ENCODE results near the gene FOXM1. TPM values are rescaled to one million over a fixed set of nuclear protein-coding genes. Genes with fewer than 3 reads are reported as not detected.

FOXM1 gene
- total RNA-seq, 1 donor from 2014 or later, result 38.2 TPM

- Histone ChIP-seq H3K4me2 (no peak overlapping the region), H3K36me3 (no peaks in the 10 kb centered on the region), H3K27ac (no peak overlapping the region), H3K9me3 (ENCODE audit: low read depth) (no peaks in the 10 kb centered on the region), H3F3A (ENCODE audit: low read depth) (no peaks in the 10 kb centered on the region), H3K27me3 (no peaks in the 10 kb centered on the region), H4K20me1 (ENCODE audit: low read depth) (peaks cover 47% of the 10 kb centered on the region), H3K79me2 (ENCODE audit: low read depth) (peaks cover 70% of the 10 kb centered on the region), H3K4me3 (no peak overlapping the region), H3K4me1 (no peaks in the 10 kb centered on the region), H2AFZ (replicated peaks) (no peak overlapping the region), H3K9ac (no peak overlapping the region)
- no peak for TF ChIP-seq EZH2 (IDR thresholded peaks at IDR 0.05)
- TF ChIP-seq EZH2phosphoT487 (IDR thresholded peaks at IDR 0.05), result no peak
- TF ChIP-seq CTCF (IDR thresholded peaks at IDR 0.05), result no peak
- Mint-ChIP-seq H3K4me1 (peaks cover 12% of the 10 kb centered on the region), H3K27ac (no peak overlapping the region), H3K4me3 (no peak overlapping the region), H3K36me3 (peaks cover 5% of the 10 kb centered on the region), H3K27me3 (ENCODE audit: insufficient read depth, low read depth) (no peaks in the 10 kb centered on the region), H3K9me3 (no peaks in the 10 kb centered on the region)
- DNase-seq (ENCODE audit: low spot score), result no peak
Observed at GRCh38 chr12:2900642-2901041, 23.7 kb upstream of the FOXM1 start.

- Mint-ChIP-seq H3K9me3 (no peaks in the 10 kb centered on the region), H3K4me1 (peaks cover 19% of the 10 kb centered on the region), H3K27ac (no peak overlapping the region), H3K27me3 (ENCODE audit: insufficient read depth, low read depth) (no peaks in the 10 kb centered on the region), H3K36me3 (peaks cover 3% of the 10 kb centered on the region), H3K4me3 (no peak overlapping the region)
- TF ChIP-seq CTCF (IDR thresholded peaks at IDR 0.05) (no peak), EZH2 (IDR thresholded peaks at IDR 0.05) (no peak), EZH2phosphoT487 (IDR thresholded peaks at IDR 0.05) (no peak)
- H3K79me2 ChIP-seq (ENCODE audit: low read depth), result peaks cover 84% of the 10 kb centered on the region
- DNase-seq (ENCODE audit: low spot score), result no peak
- peaks cover 51% of the 10 kb centered on the region for H4K20me1 ChIP-seq (ENCODE audit: low read depth)
- no peak overlapping the region for H2AFZ ChIP-seq (replicated peaks)
- H3K27me3 ChIP-seq, result no peaks in the 10 kb centered on the region
- H3K9me3 ChIP-seq (ENCODE audit: low read depth), result no peaks in the 10 kb centered on the region
- H3K27ac ChIP-seq, result no peak overlapping the region
- H3K36me3 ChIP-seq, result no peaks in the 10 kb centered on the region
- H3F3A ChIP-seq (ENCODE audit: low read depth), result peaks cover 12% of the 10 kb centered on the region
- no peak overlapping the region for H3K4me3 ChIP-seq
- no peak overlapping the region for H3K4me2 ChIP-seq
- H3K4me1 ChIP-seq, result peaks cover 5% of the 10 kb centered on the region
- H3K9ac ChIP-seq, result no peak overlapping the region
Observed at GRCh38 chr12:2897418-2897817, 20.4 kb upstream of the FOXM1 start.

DNA sequence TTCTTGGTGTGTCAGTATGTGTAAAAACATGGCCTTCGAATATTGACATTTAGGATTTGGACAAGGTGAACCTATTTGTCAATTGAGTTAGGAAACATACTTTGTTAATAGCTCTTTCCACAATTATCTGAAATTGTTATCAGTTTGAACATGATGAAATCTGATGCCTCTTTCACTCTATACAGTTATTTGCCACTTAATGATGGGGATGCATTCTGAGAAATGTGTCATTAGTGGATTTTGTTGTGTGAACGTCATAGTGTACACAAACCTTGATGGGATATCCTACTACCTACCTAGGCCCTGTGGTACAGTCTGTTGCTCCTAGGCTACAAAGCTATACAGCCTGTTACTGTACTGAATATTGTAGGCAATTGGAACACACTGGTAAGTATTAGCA, 18.5 kb upstream of the FOXM1 start:
- Histone ChIP-seq H3K9ac (no peak overlapping the region), H3F3A (ENCODE audit: low read depth) (peaks cover 29% of the 10 kb centered on the region), H3K4me3 (no peak overlapping the region), H2AFZ (replicated peaks) (no peak overlapping the region), H3K36me3 (no peaks in the 10 kb centered on the region), H3K9me3 (ENCODE audit: low read depth) (no peaks in the 10 kb centered on the region), H3K4me1 (peaks cover 13% of the 10 kb centered on the region), H3K79me2 (ENCODE audit: low read depth) (peaks cover 80% of the 10 kb centered on the region), H4K20me1 (ENCODE audit: low read depth) (peaks cover 50% of the 10 kb centered on the region), H3K27ac (no peak overlapping the region), H3K27me3 (no peaks in the 10 kb centered on the region), H3K4me2 (no peak overlapping the region)
- TF ChIP-seq EZH2 (IDR thresholded peaks at IDR 0.05), result no peak
- no peak for TF ChIP-seq EZH2phosphoT487 (IDR thresholded peaks at IDR 0.05)
- no peak for TF ChIP-seq CTCF (IDR thresholded peaks at IDR 0.05)
- peaks cover 30% of the 10 kb centered on the region for H3K4me1 Mint-ChIP-seq
- no peak for DNase-seq (ENCODE audit: low spot score)
- peaks cover 3% of the 10 kb centered on the region for H3K36me3 Mint-ChIP-seq
- H3K27ac Mint-ChIP-seq, result no peak overlapping the region
- H3K4me3 Mint-ChIP-seq, result no peak overlapping the region
- H3K27me3 Mint-ChIP-seq (ENCODE audit: insufficient read depth, low read depth), result no peaks in the 10 kb centered on the region
- H3K9me3 Mint-ChIP-seq, result no peaks in the 10 kb centered on the region
